Testis (tissue), 3 donors: ENCODE results near the gene RUVBL1. TPM values are rescaled to one million over a fixed set of nuclear protein-coding genes. Genes with fewer than 3 reads are reported as not detected.

Source experiments
- DNase-seq: peaks from one replicate; pipeline ENCODE4 v3.0.0-alpha.2; 2019
- H3K27ac ChIP-seq, 2 donors: fragments of 200-600 bp; sonication (generic); one replicate each; pipeline ENCODE4 v1.5.1; 2019
- H3K27me3 ChIP-seq: fragments of 200-600 bp; sonication (generic); one replicate; pipeline ENCODE4 v1.5.1; 2019
- H3K36me3 ChIP-seq: fragments of 200-600 bp; sonication (generic); one replicate; pipeline ENCODE4 v1.5.1; 2017; ENCODE audit warnings: low read depth; ENCODE audit errors: missing control alignments
- H3K4me1 ChIP-seq: fragments of 200-600 bp; sonication (generic); one replicate; pipeline ENCODE4 v1.5.1; 2019
- H3K4me3 ChIP-seq, 2 donors: fragments of 200-600 bp; sonication (generic); one replicate each; pipeline ENCODE4 v1.5.1; 2017 to 2019
- H3K9me3 ChIP-seq: fragments of 200-600 bp; sonication (generic); one replicate; pipeline ENCODE4 v1.5.1; 2017
- POLR2A ChIP-seq: fragments of 450-650 bp; IDR thresholded peaks from one replicate; pipeline ENCODE4 v1.6.1; 2017; ENCODE audit warnings: antibody characterized with exemption, mild to moderate bottlenecking, moderate library complexity
- WGBS, 2 donors: methylation state at CpG; one replicate each; pipeline ENCODE4 v1.1.5; 2018; 5-methylcytosine and 5-hydroxymethylcytosine counted together
- intact Hi-C: fragments of 100-400 bp; cut with DNase I; formaldehyde crosslinking; loops from one replicate; pipeline ENCODE4 v1.15.1; 2023; ENCODE audit warnings: low total_unique reads
- polyA plus RNA-seq: library from polyadenylated mRNA; stranded (reverse); fragments of 350-450 nt; fragmentation: Illumina TruSeq; extraction: RNeasy Lipid Tissue Mini Kit (QIAGEN cat#74804); gene quantifications from one replicate; pipeline ENCODE4 v1.2.3, GENCODE V29; 2014; ENCODE audit warnings: low read depth, low replicate concordance; ENCODE audit not compliant: insufficient read depth
- total RNA-seq, 2 donors: library from RNA; depleted of rRNA; stranded (reverse); fragments of >200 nt; gene quantifications; one replicate each; pipeline ENCODE4 v1.2.3, GENCODE V29; 2016
- TF ChIP-seq, protein P1 (sequence below), 3 experiments: fragments of 450-650 bp in 2 of 3; fragments of 200-600 bp in 1 of 3; sonication (generic) in 1 of 3; IDR thresholded peaks; one replicate each; pipeline ENCODE4 v1.5.1; 2016 to 2019; ENCODE audit warnings: antibody characterized with exemption in 3 of 3, mild to moderate bottlenecking in 2 of 3, moderate library complexity in 1 of 3

The RUVBL1 gene
- total and polyA plus RNA-seq, 3 donors from 2014 or later = 42.9 to 70.1 (median 52.9) TPM

DNA sequence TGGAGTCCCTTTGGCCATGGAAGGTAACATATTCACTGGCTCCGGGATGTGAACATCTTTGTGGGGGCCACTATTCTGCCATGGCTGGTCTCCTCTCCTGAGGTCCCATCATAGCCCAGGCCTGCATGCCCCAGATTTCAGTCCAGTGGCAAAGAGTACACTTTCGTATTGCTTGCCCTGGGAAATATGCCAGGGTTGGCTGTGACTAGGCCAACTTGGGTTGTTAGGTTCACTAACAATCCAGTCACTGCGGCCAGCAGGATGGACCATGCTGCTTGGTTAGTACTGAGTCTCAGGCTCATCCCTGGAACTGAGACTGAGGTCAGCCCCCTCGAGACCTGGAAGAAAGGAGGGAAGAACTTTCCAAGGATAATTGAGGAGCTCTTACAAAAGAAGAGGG is 19.9 kb upstream of the RUVBL1 start:
- intact Hi-C loops = no loop called here
- Histone ChIP-seq H3K4me1 (no peaks in the 10 kb centered on the region), H3K27me3 (no peaks in the 10 kb centered on the region), H3K27ac (no peak overlapping the region), H3K4me3 (no peak overlapping the region), H3K36me3 (no peaks in the 10 kb centered on the region), H3K9me3 (no peaks in the 10 kb centered on the region)
- WGBS, 2 donors = 87 to 92% methylated on average over 3 to 4 of the region's 4 CpGs
- TF ChIP-seq POLR2A = no peak
- TF ChIP-seq, protein P1, sequence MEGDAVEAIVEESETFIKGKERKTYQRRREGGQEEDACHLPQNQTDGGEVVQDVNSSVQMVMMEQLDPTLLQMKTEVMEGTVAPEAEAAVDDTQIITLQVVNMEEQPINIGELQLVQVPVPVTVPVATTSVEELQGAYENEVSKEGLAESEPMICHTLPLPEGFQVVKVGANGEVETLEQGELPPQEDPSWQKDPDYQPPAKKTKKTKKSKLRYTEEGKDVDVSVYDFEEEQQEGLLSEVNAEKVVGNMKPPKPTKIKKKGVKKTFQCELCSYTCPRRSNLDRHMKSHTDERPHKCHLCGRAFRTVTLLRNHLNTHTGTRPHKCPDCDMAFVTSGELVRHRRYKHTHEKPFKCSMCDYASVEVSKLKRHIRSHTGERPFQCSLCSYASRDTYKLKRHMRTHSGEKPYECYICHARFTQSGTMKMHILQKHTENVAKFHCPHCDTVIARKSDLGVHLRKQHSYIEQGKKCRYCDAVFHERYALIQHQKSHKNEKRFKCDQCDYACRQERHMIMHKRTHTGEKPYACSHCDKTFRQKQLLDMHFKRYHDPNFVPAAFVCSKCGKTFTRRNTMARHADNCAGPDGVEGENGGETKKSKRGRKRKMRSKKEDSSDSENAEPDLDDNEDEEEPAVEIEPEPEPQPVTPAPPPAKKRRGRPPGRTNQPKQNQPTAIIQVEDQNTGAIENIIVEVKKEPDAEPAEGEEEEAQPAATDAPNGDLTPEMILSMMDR (IDR thresholded peaks at IDR 0.05) = no peak
- no peak for DNase-seq

DNA sequence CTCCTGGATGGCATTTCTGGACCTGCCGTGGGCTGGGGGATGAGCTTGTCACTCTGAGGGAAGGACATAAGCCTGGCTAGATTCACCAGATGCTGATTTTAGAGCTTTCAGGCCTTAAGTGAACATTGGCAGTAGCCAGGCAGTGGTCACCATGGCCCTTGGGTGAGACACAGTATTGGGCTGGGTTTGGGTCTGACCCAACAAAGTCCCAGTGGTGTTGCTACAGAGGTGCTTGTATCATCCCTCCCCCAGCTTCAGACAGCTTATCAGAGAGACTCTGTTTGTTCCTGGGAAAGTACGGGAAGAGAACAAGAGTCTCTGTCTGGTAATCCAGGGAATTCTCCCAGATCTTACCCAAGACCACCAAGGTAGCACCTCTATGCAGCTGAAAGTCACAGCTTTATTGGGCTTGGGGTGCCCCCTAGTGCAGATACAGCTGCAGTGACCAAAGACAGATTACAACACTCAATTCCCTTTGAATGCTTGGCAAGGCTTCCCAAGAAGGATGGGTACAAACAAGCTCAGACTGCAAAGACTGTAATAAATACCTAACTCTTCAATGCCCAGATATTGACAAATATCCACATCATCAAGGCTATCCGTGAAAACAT is 9.8 kb upstream of the RUVBL1 start:
- H3K4me1 ChIP-seq = no peaks in the 10 kb centered on the region
- H3K27ac ChIP-seq = no peak overlapping the region
- no peak for TF ChIP-seq POLR2A
- TF ChIP-seq, protein P1 (IDR thresholded peaks at IDR 0.05) = no peak
- H3K36me3 ChIP-seq = no peaks in the 10 kb centered on the region
- H3K9me3 ChIP-seq = no peaks in the 10 kb centered on the region
- H3K4me3 ChIP-seq = no peak overlapping the region
- H3K27me3 ChIP-seq = no peaks in the 10 kb centered on the region
- 71 to 75% methylated on average over 3 of the region's 3 CpGs for WGBS, 2 donors
- intact Hi-C loops = no loop called here
- no peak for DNase-seq

DNA sequence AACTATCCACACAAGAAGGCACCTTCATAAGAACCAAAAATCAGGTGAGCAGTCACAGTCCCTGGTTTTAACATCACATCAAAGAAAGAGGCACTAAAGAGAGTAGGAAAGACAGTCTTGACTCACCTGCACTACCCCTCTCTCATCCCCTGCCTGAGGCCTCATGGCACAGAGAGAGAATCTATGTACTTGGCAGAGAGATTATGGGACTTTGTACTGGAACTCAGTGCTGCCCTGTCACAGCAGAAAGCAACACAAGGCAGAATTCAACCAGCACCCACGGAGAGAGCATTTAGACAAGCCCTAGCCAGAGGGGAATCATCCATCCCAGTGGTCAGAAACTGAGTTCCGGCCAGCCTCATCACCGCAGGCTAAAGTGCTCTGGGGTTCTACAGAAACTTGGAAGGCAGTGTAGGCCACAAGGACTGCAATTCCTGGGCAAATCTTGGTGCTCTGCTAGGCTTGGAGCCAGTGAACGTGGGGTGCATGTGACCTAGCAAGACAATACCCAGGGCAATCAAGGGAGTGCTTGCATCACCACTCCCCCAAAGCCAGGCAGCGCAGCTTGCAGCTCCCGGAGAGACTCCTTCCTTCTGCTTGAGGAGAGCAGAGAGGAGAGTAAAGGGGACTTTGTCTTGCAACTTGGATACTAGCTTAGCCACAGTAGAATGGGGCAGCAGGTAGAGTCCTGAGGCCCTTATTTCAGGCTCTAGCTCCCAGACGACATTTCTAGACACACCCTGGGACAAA is 8.5 kb upstream of the RUVBL1 start:
- DNase-seq = no peak
- intact Hi-C loops = no loop called here
- H3K4me1 ChIP-seq = no peaks in the 10 kb centered on the region
- H3K27me3 ChIP-seq = no peaks in the 10 kb centered on the region
- H3K36me3 ChIP-seq = no peaks in the 10 kb centered on the region
- no peak overlapping the region for H3K27ac ChIP-seq
- no peak overlapping the region for H3K4me3 ChIP-seq
- no peaks in the 10 kb centered on the region for H3K9me3 ChIP-seq
- TF ChIP-seq, protein P1 (IDR thresholded peaks at IDR 0.05) = no peak
- TF ChIP-seq POLR2A = no peak
- 78 to 87% methylated on average over 3 to 7 of the region's 7 CpGs for WGBS, 2 donors

DNA sequence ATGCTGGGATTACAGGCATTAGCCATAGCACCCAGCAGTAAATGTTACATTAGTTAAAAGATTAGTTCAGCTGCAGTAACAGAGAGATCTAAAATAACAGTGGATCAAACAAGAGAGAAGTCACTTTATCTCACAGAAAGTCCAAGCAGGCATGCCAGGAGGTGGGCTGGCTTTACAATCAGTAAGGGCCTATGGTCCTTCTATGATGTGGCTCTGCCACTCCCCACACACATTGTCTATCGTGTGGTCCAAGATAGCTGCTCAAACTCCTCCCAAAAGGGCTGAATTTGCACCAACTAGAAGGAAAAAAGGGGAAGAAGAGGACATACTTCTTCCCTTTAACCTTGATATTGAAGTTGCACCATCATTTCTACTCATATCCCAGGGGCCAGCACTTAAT is 4.6 kb upstream of the RUVBL1 start:
- Histone ChIP-seq H3K4me3 (no peak overlapping the region), H3K4me1 (no peaks in the 10 kb centered on the region), H3K27ac (no peak overlapping the region), H3K36me3 (no peaks in the 10 kb centered on the region), H3K27me3 (no peaks in the 10 kb centered on the region), H3K9me3 (no peaks in the 10 kb centered on the region)
- DNase-seq = no peak
- WGBS, 2 donors = 43 to 57% methylated on average over 1 of the region's 1 CpG
- intact Hi-C loops = no loop called here
- no peak for TF ChIP-seq POLR2A
- TF ChIP-seq, protein P1 (IDR thresholded peaks at IDR 0.05) = no peak
